ENCODE results near the gene DNAJC4. TPM values are rescaled to one million over a fixed set of nuclear protein-coding genes. Genes with fewer than 3 reads are reported as not detected.

DNAJC4 gene
- total RNA-seq, 1 donor from 2014 or later = 59.9 TPM

DNA sequence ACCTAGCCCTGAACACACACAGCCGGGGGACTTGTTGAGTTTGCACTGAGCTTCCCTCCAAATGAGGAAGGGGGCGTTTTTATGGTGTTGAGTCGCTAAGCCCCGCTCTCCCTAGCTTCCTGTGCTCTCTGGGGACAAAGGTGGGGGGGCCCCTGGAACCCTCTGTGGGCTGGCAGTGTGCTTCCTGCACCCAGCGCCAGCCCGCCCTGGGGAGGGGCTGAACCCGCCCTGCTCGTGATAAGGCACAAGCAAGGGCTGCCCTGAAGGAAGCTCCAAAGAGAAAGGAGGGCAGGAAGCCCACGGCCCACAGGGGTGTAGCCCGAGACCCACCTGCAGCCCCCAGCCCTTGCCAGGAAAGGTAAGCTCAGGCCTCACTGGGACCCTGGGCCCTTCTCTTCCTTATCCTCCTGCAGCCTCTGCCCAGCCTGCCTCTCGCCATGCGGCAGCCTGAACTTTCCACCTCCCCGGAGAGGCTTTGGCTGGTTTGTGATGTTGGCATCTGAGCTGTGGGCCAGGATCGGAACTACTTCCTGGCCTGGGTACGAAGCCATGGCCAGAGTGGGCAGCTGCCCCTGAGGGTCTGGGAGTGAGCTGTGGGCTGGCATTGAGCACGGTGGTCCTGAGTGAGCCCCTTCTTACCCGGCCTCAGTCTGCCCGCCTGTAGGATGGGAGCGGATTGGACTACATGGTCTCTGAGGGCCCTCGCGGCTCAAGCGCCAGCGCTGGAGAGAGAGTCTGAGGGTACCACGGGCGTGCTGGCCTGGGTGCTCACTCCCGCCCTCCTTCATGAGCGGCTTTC lies 23.7 kb upstream of the DNAJC4 start, which contains the start of gene FERMT3:
Gene FERMT3 (plus strand): TSS at position 265 of the 799 bp plus-strand sequence. CDS start 644 bp downstream, outside the sequence.
- H3K4me1 ChIP-seq = peaks cover 55% of the 10 kb centered on the region
- intact Hi-C loops (cut with micrococcal nuclease) = loop anchor here (5.0 kb wide), 1 partner anchor 96 kb away; the partner anchor contains the start of gene CATSPERZ
- no peaks in the 10 kb centered on the region for H3K27me3 ChIP-seq (ENCODE audit: low read depth)
- TF ChIP-seq, protein P1, sequence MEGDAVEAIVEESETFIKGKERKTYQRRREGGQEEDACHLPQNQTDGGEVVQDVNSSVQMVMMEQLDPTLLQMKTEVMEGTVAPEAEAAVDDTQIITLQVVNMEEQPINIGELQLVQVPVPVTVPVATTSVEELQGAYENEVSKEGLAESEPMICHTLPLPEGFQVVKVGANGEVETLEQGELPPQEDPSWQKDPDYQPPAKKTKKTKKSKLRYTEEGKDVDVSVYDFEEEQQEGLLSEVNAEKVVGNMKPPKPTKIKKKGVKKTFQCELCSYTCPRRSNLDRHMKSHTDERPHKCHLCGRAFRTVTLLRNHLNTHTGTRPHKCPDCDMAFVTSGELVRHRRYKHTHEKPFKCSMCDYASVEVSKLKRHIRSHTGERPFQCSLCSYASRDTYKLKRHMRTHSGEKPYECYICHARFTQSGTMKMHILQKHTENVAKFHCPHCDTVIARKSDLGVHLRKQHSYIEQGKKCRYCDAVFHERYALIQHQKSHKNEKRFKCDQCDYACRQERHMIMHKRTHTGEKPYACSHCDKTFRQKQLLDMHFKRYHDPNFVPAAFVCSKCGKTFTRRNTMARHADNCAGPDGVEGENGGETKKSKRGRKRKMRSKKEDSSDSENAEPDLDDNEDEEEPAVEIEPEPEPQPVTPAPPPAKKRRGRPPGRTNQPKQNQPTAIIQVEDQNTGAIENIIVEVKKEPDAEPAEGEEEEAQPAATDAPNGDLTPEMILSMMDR (IDR thresholded peaks at IDR 0.05; ENCODE audit: borderline replicate concordance) = no peak
- peak within 1 kb of the TSS; percentile 88 for H3K27ac ChIP-seq (replicated peaks)
- peaks cover 48% of the 10 kb centered on the region for H3K36me3 ChIP-seq
- H3K9me3 ChIP-seq (replicated peaks) = no peaks in the 10 kb centered on the region
- peak; percentile 72 for DNase-seq
- peak within 1 kb of the TSS; percentile 58 for H3K4me3 ChIP-seq

DNA sequence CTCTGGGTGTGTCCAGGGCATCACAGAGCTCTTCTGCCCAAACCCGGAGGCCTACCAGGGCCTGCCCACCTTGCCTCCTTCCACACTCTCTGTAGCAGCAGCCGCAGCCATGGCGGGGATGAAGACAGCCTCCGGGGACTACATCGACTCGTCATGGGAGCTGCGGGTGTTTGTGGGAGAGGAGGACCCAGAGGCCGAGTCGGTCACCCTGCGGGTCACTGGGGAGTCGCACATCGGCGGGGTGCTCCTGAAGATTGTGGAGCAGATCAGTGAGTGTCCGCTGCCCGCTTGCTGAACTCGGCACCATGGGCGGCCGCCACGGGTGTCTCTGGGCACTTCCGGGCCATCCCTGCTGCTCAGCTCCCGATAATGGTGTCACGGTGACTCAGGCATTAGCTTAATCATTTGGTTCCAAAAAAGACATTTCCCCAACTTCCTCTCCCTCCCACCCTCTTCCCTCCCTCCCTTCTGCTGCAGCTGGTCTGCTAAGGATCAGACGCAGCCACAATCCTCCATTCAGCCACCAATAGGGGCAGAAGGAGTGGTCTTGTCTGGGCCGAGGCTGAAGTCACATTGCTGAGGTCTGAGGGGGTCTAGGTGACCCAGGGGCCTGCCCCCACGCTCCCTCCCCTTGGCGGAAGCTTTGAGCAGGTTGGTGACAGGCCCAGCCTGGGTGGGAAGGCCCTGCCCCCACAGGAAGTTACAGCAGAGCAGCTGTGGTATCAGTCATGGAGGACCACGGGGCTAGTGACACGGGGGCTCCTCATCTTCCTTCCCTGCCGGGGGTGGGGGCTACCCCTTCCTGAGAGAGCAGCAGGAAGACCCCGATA lies 22.9 kb upstream of the DNAJC4 start:
- no peaks in the 10 kb centered on the region for H3K27me3 ChIP-seq (ENCODE audit: low read depth)
- H3K4me1 ChIP-seq = peaks cover 54% of the 10 kb centered on the region
- intact Hi-C loops (cut with micrococcal nuclease) = loop anchor here (5.0 kb wide), 1 partner anchor 95 kb away; the partner anchor contains the start of gene CATSPERZ
- no peaks in the 10 kb centered on the region for H3K9me3 ChIP-seq (replicated peaks)
- peaks cover 41% of the 10 kb centered on the region for H3K36me3 ChIP-seq
- peak overlapping the region; percentile 88 for H3K27ac ChIP-seq (replicated peaks)
- DNase-seq = peak; percentile 69
- H3K4me3 ChIP-seq = peak overlapping the region; percentile 58
- TF ChIP-seq, protein P1 (IDR thresholded peaks at IDR 0.05; ENCODE audit: borderline replicate concordance) = no peak

DNA sequence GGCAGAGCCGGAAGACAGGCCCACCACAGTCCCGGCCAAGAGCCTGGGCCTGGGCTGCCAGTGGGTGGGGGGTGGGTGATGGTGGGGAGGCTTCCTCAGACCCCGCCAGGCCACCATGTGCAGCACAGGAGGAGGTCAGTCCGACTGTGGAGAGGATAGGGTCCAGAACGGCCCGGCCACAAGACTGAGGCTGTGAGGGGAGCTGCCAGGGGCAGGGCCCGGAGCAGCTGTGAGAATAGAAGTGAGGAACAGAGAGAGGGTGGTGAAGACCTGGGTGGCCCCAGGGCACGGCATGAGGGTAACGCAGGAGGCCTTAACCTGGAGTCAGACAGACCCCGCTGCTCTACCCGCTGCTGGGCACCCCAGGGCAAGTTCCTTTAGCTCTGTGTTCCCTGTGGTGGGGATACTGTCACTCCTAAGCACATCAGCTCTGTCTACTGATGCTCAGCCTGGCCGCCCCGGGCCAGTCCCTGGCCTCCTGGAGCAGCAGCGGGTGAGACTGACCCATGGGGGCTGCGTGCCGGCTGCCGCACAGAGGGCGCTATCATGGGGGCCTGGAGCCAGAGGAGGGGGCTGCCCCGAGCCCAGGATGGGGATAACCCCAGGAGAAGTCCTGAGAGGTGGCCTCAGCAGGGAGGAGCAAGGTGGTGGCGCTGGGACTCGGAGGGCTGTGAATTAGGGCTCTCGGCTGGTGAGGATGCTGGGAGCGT lies 22.1 kb upstream of the DNAJC4 start:
- intact Hi-C loops (cut with micrococcal nuclease) = loop anchor here (5.0 kb wide), 1 partner anchor 94 kb away; the partner anchor contains the start of gene CATSPERZ
- H3K27ac ChIP-seq (replicated peaks) = peak overlapping the region; percentile 88
- no peaks in the 10 kb centered on the region for H3K27me3 ChIP-seq (ENCODE audit: low read depth)
- H3K9me3 ChIP-seq (replicated peaks) = no peaks in the 10 kb centered on the region
- H3K4me1 ChIP-seq = peaks cover 47% of the 10 kb centered on the region
- peaks cover 33% of the 10 kb centered on the region for H3K36me3 ChIP-seq
- no peak for DNase-seq
- peak overlapping the region; percentile 58 for H3K4me3 ChIP-seq
- TF ChIP-seq, protein P1 (IDR thresholded peaks at IDR 0.05; ENCODE audit: borderline replicate concordance) = no peak

DNA sequence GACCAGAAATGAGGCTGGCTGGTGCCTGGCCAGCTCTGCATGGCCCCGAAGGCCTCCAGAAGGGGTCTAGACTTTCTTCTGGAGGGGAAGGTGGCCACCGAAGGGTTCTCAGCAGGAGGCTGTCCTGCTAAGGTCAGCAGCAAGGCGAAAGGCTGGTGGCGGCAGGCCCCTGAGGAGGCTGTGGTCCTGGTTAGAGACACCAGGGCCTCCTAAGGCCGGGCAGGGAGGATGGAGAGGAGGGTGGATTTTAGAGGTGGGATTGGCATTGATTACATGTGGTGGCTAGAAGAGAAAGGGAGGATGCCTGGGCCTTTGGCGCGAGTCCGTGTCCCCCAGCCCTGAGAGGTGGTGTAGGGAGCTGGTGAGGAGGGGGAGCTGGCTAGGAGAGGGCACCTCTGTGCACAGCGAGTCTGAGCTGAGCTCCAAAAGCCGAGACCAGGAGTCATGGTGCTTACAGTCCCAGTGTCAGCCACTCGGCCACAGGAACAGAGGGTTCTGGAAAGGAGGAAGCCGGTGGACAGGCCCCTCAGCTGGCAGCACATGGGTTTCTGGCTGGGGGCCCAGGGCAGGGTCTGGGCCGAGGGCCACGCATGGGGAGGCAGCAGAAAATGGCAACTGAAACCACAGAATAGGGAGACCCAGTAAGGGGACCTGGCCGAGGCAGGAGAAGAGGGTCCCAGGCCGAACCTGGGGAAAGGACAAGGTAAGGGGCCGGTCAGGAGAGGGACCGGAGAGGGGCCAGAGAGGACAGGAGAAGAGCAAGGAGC lies 21.4 kb upstream of the DNAJC4 start:
- H3K4me1 ChIP-seq = peaks cover 44% of the 10 kb centered on the region
- TF ChIP-seq, protein P1 (IDR thresholded peaks at IDR 0.05; ENCODE audit: borderline replicate concordance) = no peak
- no peak overlapping the region for H3K4me3 ChIP-seq
- no peaks in the 10 kb centered on the region for H3K27me3 ChIP-seq (ENCODE audit: low read depth)
- peak overlapping the region; percentile 88 for H3K27ac ChIP-seq (replicated peaks)
- no peak for DNase-seq
- peaks cover 26% of the 10 kb centered on the region for H3K36me3 ChIP-seq
- intact Hi-C loops (cut with micrococcal nuclease) = loop anchor here (5.0 kb wide), 1 partner anchor 93 kb away; the partner anchor contains the start of gene CATSPERZ
- H3K9me3 ChIP-seq (replicated peaks) = no peaks in the 10 kb centered on the region

All from left ventricle myocardium inferior (tissue), 1 donor.